Measurements from ENCODE around the gene PARVB. TPM values are rescaled to one million over a fixed set of nuclear protein-coding genes. Genes with fewer than 3 reads are reported as not detected.

The PARVB gene, protein sequence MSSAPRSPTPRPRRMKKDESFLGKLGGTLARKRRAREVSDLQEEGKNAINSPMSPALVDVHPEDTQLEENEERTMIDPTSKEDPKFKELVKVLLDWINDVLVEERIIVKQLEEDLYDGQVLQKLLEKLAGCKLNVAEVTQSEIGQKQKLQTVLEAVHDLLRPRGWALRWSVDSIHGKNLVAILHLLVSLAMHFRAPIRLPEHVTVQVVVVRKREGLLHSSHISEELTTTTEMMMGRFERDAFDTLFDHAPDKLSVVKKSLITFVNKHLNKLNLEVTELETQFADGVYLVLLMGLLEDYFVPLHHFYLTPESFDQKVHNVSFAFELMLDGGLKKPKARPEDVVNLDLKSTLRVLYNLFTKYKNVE
- 10 to 100 TPM; 33.5 to 73.5 (median 41.5) TPM for total RNA-seq

DNA sequence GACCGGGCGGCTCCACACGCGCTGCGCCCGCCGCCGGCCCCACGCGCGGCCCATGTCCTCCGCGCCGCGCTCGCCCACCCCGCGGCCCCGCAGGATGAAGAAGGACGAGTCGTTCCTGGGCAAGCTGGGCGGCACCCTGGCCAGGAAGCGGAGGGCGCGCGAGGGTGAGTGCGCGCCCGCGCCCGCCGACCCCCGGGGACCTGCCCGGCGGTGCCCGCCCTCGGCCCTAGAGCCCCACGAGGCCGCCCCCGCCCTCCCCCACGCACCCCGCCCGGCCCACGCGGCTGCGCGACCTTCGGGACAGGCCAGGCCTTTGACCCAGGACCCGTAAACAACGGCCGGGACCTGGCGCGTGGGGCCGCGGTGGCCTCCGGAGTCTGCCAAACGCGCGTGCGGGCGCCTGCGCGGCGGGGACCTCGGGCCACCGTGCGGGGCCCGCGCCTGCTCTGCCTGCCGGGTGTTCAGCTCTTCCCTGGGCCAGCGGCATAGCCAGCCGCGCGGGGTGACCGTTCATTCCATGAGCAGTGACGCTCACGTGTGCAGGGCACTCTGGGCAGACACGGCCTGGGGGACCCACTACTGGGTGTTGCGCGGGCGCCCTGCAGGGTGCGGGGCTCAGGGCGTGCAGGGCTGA lies at the start of gene PARVB:
Gene PARVB (plus strand): TSS at position 15 of the 634 bp plus-strand sequence. CDS start 38 bp downstream, at position 53.
- peaks cover 0 to 24% (median 6%) of the 10 kb centered on the region in 4 donors for H3K4me1 ChIP-seq
- DNase-seq (ENCODE audit: low spot score in 2 of 2): no peak
- H3K27me3 ChIP-seq: peaks cover 0 to 4% of the 10 kb centered on the region in 2 donors

DNA sequence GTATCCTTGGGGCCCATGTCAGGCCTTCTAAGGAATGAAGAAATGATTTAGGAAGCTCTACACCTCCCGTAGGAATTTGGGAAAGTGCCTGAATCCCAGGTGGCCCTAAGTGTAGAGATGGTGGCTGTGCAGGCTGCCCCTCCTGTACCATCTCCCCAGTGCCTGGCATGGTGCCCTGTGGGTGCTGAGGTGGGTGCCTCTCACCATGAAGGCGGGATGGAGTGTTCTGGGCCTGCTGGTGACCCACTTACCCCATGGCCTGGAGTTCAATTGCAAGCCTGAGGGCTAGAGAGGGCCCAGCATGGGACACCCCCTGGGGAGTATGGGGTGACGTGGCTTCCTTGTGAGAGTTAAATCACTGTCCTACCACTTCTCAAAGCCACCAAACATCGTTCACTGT lies 49.1 kb upstream of the PARVB start:
- TF ChIP-seq EP300 (IDR thresholded peaks at IDR 0.05) (no peak), POLR2A (IDR thresholded peaks at IDR 0.05) (no peak)
- TF ChIP-seq, protein P1, sequence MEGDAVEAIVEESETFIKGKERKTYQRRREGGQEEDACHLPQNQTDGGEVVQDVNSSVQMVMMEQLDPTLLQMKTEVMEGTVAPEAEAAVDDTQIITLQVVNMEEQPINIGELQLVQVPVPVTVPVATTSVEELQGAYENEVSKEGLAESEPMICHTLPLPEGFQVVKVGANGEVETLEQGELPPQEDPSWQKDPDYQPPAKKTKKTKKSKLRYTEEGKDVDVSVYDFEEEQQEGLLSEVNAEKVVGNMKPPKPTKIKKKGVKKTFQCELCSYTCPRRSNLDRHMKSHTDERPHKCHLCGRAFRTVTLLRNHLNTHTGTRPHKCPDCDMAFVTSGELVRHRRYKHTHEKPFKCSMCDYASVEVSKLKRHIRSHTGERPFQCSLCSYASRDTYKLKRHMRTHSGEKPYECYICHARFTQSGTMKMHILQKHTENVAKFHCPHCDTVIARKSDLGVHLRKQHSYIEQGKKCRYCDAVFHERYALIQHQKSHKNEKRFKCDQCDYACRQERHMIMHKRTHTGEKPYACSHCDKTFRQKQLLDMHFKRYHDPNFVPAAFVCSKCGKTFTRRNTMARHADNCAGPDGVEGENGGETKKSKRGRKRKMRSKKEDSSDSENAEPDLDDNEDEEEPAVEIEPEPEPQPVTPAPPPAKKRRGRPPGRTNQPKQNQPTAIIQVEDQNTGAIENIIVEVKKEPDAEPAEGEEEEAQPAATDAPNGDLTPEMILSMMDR (IDR thresholded peaks at IDR 0.05): no peak
- WGBS, 2 donors: 76 to 83% methylated on average over 3 to 4 of the region's 4 CpGs
- Histone ChIP-seq H3K27me3 (no peaks in the 10 kb centered on the region), H3K9me3 (no peaks in the 10 kb centered on the region), H3K4me3 (no peak overlapping the region), H3K27ac (no peak overlapping the region), H3K4me1 (no peaks in the 10 kb centered on the region), H3K36me3 (peaks cover 3 to 99% (median 41%) of the 10 kb centered on the region in 3 donors)
- DNase-seq (ENCODE audit: low spot score in 2 of 2): no peak

More for the DNA sequence above, at the start of gene PARVB:
- Histone ChIP-seq H3K4me3 (peak within 1 kb of the TSS; percentile 48 to 67 (median 54)), H3K36me3 (no peaks in the 10 kb centered on the region), H3K9me3 (no peaks in the 10 kb centered on the region), H3K27ac (peak within 1 kb of the TSS; percentile 60 to 88 (median 80))
- WGBS, 2 donors: 1 to 4% methylated on average over 27 to 62 of the region's 83 CpGs
- TF ChIP-seq, protein P1 (IDR thresholded peaks at IDR 0.05): no peak
- TF ChIP-seq POLR2A (IDR thresholded peaks at IDR 0.05): peak in 1 of 2 donors; percentile 5

DNA sequence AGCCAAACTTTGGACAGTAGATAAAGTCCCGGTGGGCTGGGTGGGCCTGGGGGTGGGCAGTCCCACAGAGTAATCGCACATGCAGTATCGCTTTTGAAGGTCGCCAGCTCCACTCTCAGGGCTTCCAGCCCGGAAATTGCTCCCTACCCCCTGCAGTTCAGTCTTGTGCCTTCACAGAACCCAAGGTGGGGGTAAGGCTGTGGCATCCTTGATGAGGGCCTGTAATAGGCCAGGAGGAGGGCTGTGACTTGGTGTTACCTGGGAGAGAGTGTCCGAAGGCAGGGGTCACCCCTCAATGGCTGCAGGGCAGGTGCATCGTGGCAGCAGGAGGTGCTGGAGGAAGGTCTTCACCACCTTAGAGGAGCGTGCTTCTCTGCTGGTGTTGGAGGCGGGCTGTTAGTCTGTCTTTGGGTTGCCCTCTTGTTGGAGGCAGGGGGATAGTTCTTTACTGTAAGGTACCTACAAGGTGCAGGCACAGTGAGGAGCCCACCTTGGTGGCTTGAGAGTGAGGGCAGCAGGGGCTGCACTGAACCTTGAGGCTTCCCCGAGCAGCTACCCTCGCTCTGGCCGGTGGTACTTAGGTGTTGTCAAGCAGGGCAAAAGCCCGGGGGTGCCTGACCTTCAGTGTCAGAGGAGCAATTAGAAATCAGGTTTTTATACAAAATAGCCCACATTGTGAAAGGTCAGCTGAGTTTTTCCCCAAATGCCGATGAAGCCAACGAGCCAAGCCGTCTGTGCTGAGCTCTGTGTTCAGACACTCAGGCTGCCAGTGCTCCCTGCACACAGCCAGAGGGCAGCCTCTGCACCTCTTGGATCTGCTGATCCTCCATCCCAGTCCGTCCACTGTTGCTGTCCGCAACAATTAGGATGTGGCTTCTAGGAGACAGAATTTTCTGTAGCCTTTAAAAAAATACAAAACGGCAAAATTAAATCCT lies 47.0 kb upstream of the PARVB start:
- Histone ChIP-seq H3K27me3 (no peaks in the 10 kb centered on the region), H3K9me3 (no peaks in the 10 kb centered on the region), H3K27ac (no peak overlapping the region), H3K4me3 (no peak overlapping the region), H3K4me1 (no peaks in the 10 kb centered on the region), H3K36me3 (peaks cover 3 to 92% (median 45%) of the 10 kb centered on the region in 3 donors)
- TF ChIP-seq, protein P1 (IDR thresholded peaks at IDR 0.05): no peak
- no peak for TF ChIP-seq EP300 (IDR thresholded peaks at IDR 0.05)
- no peak for TF ChIP-seq POLR2A (IDR thresholded peaks at IDR 0.05)
- DNase-seq (ENCODE audit: low spot score in 2 of 2): no peak
- 83 to 91% methylated on average over 19 of the region's 19 CpGs for WGBS, 2 donors

DNA sequence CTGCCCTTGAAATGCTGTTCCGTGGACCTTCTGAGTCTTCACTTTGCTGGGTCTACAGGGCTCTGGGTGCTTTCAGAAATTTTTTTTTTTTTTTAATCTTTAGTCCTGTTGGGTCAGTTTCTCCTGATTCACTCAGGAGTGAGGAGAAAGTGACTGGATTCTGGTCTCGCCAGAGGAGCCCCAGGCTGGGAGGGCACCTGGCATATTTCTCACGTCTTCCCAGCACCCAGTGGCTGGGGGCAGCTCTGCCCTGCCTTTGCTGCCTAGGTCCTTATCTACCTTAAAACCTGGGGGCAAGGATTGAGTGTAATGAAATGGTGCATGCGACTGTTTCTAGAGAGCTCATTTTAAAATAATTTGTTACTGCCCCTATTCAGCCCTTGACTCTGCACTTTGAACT lies 45.5 kb upstream of the PARVB start:
- WGBS, 2 donors: 94% methylated on average over 4 of the region's 4 CpGs
- DNase-seq (ENCODE audit: low spot score in 2 of 2): no peak
- Histone ChIP-seq H3K4me3 (no peak overlapping the region), H3K36me3 (peaks cover 3 to 92% (median 40%) of the 10 kb centered on the region in 3 donors), H3K9me3 (no peaks in the 10 kb centered on the region), H3K27ac (no peak overlapping the region), H3K4me1 (no peaks in the 10 kb centered on the region), H3K27me3 (no peaks in the 10 kb centered on the region)
- TF ChIP-seq, protein P1 (IDR thresholded peaks at IDR 0.05): no peak
- TF ChIP-seq POLR2A (IDR thresholded peaks at IDR 0.05) (no peak), EP300 (IDR thresholded peaks at IDR 0.05) (no peak)
